ENCODE data around the gene ELFN1.

GRCh38 chr7:1768832-1769231, 98.8 kb downstream of the ELFN1 start:
- TF ChIP-seq, protein P1, sequence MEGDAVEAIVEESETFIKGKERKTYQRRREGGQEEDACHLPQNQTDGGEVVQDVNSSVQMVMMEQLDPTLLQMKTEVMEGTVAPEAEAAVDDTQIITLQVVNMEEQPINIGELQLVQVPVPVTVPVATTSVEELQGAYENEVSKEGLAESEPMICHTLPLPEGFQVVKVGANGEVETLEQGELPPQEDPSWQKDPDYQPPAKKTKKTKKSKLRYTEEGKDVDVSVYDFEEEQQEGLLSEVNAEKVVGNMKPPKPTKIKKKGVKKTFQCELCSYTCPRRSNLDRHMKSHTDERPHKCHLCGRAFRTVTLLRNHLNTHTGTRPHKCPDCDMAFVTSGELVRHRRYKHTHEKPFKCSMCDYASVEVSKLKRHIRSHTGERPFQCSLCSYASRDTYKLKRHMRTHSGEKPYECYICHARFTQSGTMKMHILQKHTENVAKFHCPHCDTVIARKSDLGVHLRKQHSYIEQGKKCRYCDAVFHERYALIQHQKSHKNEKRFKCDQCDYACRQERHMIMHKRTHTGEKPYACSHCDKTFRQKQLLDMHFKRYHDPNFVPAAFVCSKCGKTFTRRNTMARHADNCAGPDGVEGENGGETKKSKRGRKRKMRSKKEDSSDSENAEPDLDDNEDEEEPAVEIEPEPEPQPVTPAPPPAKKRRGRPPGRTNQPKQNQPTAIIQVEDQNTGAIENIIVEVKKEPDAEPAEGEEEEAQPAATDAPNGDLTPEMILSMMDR (optimal IDR thresholded peaks at IDR 0.05 in 1 of 3, IDR thresholded peaks at IDR 0.05 in 1 of 3, conservative IDR thresholded peaks at IDR 0.05 in 1 of 3; ENCODE audit: extremely low read depth in 1 of 3, insufficient read depth in 2 of 3, low read length in 3 of 3): no peak
- TF ChIP-seq EZH2 (IDR thresholded peaks at IDR 0.05; ENCODE audit: low read length): no peak

Data from keratinocyte (primary cell).